H1 (cell line): Measurements from ENCODE around the gene RWDD4. TPM values are rescaled to one million over a fixed set of nuclear protein-coding genes. Genes with fewer than 3 reads are reported as not detected.

Source experiments
- CTCF ChIA-PET: fragments of 300-600 bp; sonication (Branson Sonifier 250); formaldehyde crosslinking; loops from one replicate; lab custom pipeline; 2021; ENCODE audit not compliant: partially characterized antibody; lab: Charles Lee
- POLR2A ChIA-PET: fragments of 300-600 bp; sonication (Branson Sonifier 250); formaldehyde crosslinking; loops from one replicate; lab custom pipeline; 2021; ENCODE audit warnings: inconsistent platforms; ENCODE audit not compliant: partially characterized antibody; lab: Charles Lee
- DNase-seq, 2 experiments: peaks; one replicate each; pipeline versions ENCODE4 v3.0.0 to v3.0.0-alpha.2; 2010 to 2022; ENCODE audit warnings: low spot score in 2 of 2, low read depth in 1 of 2, mixed read lengths in 1 of 2
- FAIRE-seq: peaks from 2 replicates; lab custom pipeline; 2011; peaks lifted over from hg19 to GRCh38; lab: Jason Lieb, UNC
- H2AFZ ChIP-seq: 2 replicates; pipeline ENCODE4 v1.8.1; 2012; ENCODE audit warnings: low read length, inconsistent platforms
- H2AK5ac ChIP-seq: 2 replicates; pipeline ENCODE4 v1.6.1; 2013; ENCODE audit warnings: low read depth, low read length
- H2BK120ac ChIP-seq: replicated peaks from 2 replicates; pipeline ENCODE3; 2013; ENCODE audit warnings: low read depth, low read length, inconsistent platforms
- H2BK12ac ChIP-seq: 2 replicates; pipeline ENCODE4 v1.6.1; 2013; ENCODE audit warnings: low read depth, low read length
- H2BK15ac ChIP-seq: 2 replicates; pipeline ENCODE4 v1.6.1; 2013; ENCODE audit warnings: low read length
- H2BK20ac ChIP-seq: 2 replicates; pipeline ENCODE4 v1.6.1; 2013; ENCODE audit warnings: low read length
- H2BK5ac ChIP-seq: 2 replicates; pipeline ENCODE4 v1.6.1; 2013; ENCODE audit warnings: low read depth, low read length
- H3K14ac ChIP-seq: 2 replicates; pipeline ENCODE4 v1.6.1; 2013; ENCODE audit warnings: inconsistent platforms; ENCODE audit not compliant: insufficient read length
- H3K18ac ChIP-seq: 2 replicates; pipeline ENCODE4 v1.6.1; 2013; ENCODE audit warnings: low read length; ENCODE audit errors: extremely low read depth
- H3K23ac ChIP-seq: 2 replicates; pipeline ENCODE4 v1.6.1; 2013; ENCODE audit warnings: inconsistent platforms; ENCODE audit not compliant: insufficient read length
- H3K23me2 ChIP-seq: 2 replicates; pipeline ENCODE4 v1.6.1; 2013; ENCODE audit warnings: low read depth, low read length
- H3K27ac ChIP-seq: 2 replicates; pipeline ENCODE4 v1.6.1; 2011; ENCODE audit warnings: low read depth, low read length, inconsistent platforms
- H3K27me3 ChIP-seq, 4 experiments: replicated peaks in 1 of 4; 1 replicate in 1 of 4; 2 replicates in 3 of 4; pipeline versions ENCODE4 v1.6.1 to v1.8.1; 2011 to 2013; ENCODE audit warnings: low read length in 3 of 4, mild to moderate bottlenecking in 3 of 4, inconsistent platforms in 2 of 4, mixed read lengths in 2 of 4, moderate library complexity in 1 of 4; ENCODE audit not compliant: control insufficient read depth in 3 of 4, insufficient read depth in 3 of 4; ENCODE audit errors: extremely low read depth in 1 of 4
- H3K36me3 ChIP-seq, 4 experiments: 2 replicates each; pipeline versions ENCODE4 v1.6.1 to v1.8.1; 2011 to 2013; ENCODE audit warnings: mild to moderate bottlenecking in 4 of 4, low read length in 3 of 4, moderate library complexity in 2 of 4, control low read depth in 1 of 4, inconsistent platforms in 1 of 4; ENCODE audit not compliant: insufficient read depth in 4 of 4, control insufficient read depth in 2 of 4
- H3K4ac ChIP-seq: replicated peaks from 2 replicates; pipeline ENCODE3; 2013; ENCODE audit warnings: low read length, low read depth, mixed read lengths, inconsistent platforms; ENCODE audit not compliant: insufficient read length
- H3K4me1 ChIP-seq, 4 experiments: replicated peaks in 1 of 4; 1 replicate in 1 of 4; 2 replicates in 3 of 4; pipeline versions ENCODE4 v1.6.1 to v1.8.1; 2011 to 2013; ENCODE audit warnings: low read length in 3 of 4, inconsistent platforms in 2 of 4, mixed read lengths in 1 of 4; ENCODE audit not compliant: insufficient read depth in 4 of 4, control insufficient read depth in 3 of 4
- H3K4me2 ChIP-seq, 2 experiments: 2 replicates each; pipeline versions ENCODE4 v1.6.1 to v1.8.1; 2011 to 2013; ENCODE audit warnings: low read depth in 2 of 2, low read length in 2 of 2, control low read depth in 1 of 2, inconsistent platforms in 1 of 2, mild to moderate bottlenecking in 1 of 2; ENCODE audit not compliant: insufficient read depth in 1 of 2
- H3K4me3 ChIP-seq, 4 experiments: fragments of 200-600, 300-600 bp in 1 of 4; sonication (generic), shearing (Covaris generic), sonication (Bioruptor Twin) in 1 of 4; 2 replicates each; pipeline versions ENCODE4 v1.5.1 to v1.8.1; 2011 to 2016; ENCODE audit warnings: low read length in 4 of 4, low read depth in 3 of 4, control low read depth in 2 of 4, inconsistent platforms in 2 of 4, mild to moderate bottlenecking in 2 of 4, mixed read lengths in 1 of 4, moderate library complexity in 1 of 4; ENCODE audit not compliant: insufficient read depth in 2 of 4; ENCODE audit errors: extremely low read depth in 1 of 4
- H3K56ac ChIP-seq: replicated peaks from 2 replicates; pipeline ENCODE3; 2013; ENCODE audit warnings: low read depth, mild to moderate bottlenecking, mixed read lengths, low read length, inconsistent platforms; ENCODE audit not compliant: insufficient read length
- H3K79me1 ChIP-seq: 2 replicates; pipeline ENCODE4 v1.6.1; 2013; ENCODE audit warnings: low read depth, low read length, control low read depth
- H3K79me2 ChIP-seq, 2 experiments: 2 replicates each; pipeline versions ENCODE4 v1.6.1 to v1.8.1; 2012 to 2013; ENCODE audit warnings: low read length in 2 of 2, mild to moderate bottlenecking in 2 of 2, inconsistent platforms in 1 of 2; ENCODE audit not compliant: insufficient read depth in 2 of 2, control insufficient read depth in 1 of 2
- H3K9ac ChIP-seq, 4 experiments: replicated peaks in 1 of 4; 1 replicate in 1 of 4; 2 replicates in 3 of 4; pipeline versions ENCODE4 v1.6.1 to v1.8.1; 2011 to 2013; ENCODE audit warnings: low read depth in 3 of 4, low read length in 3 of 4, control low read depth in 2 of 4, mild to moderate bottlenecking in 2 of 4, moderate library complexity in 2 of 4, inconsistent platforms in 1 of 4; ENCODE audit errors: extremely low read depth in 1 of 4
- H3K9me3 ChIP-seq, 2 experiments: 2 replicates each; pipeline versions ENCODE4 v1.6.1 to v1.8.1; 2012 to 2013; ENCODE audit warnings: mild to moderate bottlenecking in 2 of 2, moderate library complexity in 2 of 2, control low read depth in 1 of 2, inconsistent platforms in 1 of 2, low read depth in 1 of 2, low read length in 1 of 2, mixed read lengths in 1 of 2; ENCODE audit not compliant: insufficient read depth in 2 of 2
- H4K20me1 ChIP-seq, 2 experiments: replicated peaks in 1 of 2; 2 replicates each; pipeline versions ENCODE3 to v1.8.1; 2011 to 2013; ENCODE audit warnings: inconsistent platforms in 2 of 2, low read length in 2 of 2, mild to moderate bottlenecking in 1 of 2; ENCODE audit not compliant: insufficient read depth in 2 of 2, control insufficient read depth in 1 of 2
- H4K5ac ChIP-seq: 2 replicates; pipeline ENCODE4 v1.6.1; 2013; ENCODE audit warnings: low read length, low read depth, mixed read lengths, inconsistent platforms; ENCODE audit not compliant: insufficient read length
- H4K8ac ChIP-seq: 2 replicates; pipeline ENCODE4 v1.8.0; 2013; ENCODE audit warnings: mild to moderate bottlenecking, moderate library complexity, low read length, inconsistent platforms; ENCODE audit not compliant: insufficient read depth; ENCODE audit errors: extremely low read depth
- H4K91ac ChIP-seq: replicated peaks from 2 replicates; pipeline ENCODE3; 2013; ENCODE audit warnings: low read length, mixed read lengths, inconsistent platforms; ENCODE audit not compliant: insufficient read length
- NANOG ChIP-seq: IDR thresholded peaks from 2 replicates; pipeline ENCODE4 v1.6.1; 2011; ENCODE audit warnings: low read length, low read depth, mild to moderate bottlenecking, inconsistent platforms; ENCODE audit not compliant: insufficient read depth, poor library complexity, severe bottlenecking
- POLR2A ChIP-seq, 2 experiments: IDR thresholded peaks; 1 replicate in 1 of 2; 2 replicates in 1 of 2; pipeline ENCODE4 v1.6.1; 2011; ENCODE audit warnings: low read depth in 2 of 2, low read length in 2 of 2, mild to moderate bottlenecking in 2 of 2; ENCODE audit errors: control extremely low read depth in 1 of 2
- SP1 ChIP-seq: IDR thresholded peaks from 2 replicates; pipeline ENCODE4 v1.6.1; 2011; ENCODE audit warnings: low read depth, low read length
- WGBS, 2 experiments: shearing (Covaris generic) in 1 of 2; methylation state at CpG; one replicate each; pipeline versions ENCODE4 v1.1.6 to v1.1.7; 2013 to 2015; ENCODE audit warnings: low lambda C conversion rate in 2 of 2, mixed read lengths in 2 of 2, inconsistent platforms in 1 of 2, low coverage in 1 of 2, missing lambda C conversion rate in 1 of 2; ENCODE audit not compliant: insufficient replicate concordance in 2 of 2, insufficient coverage in 1 of 2, insufficient read length in 1 of 2; ENCODE audit errors: extremely low coverage in 1 of 2, missing lambda C conversion rate in 1 of 2; 5-methylcytosine and 5-hydroxymethylcytosine counted together
- polyA plus RNA-seq, 7 experiments: library from polyadenylated mRNA; depleted of rRNA in 3 of 7; stranded (reverse) in 5 of 7; unstranded in 2 of 7; fragments of >200 nt in 5 of 7; fragments of 200-250 nt in 2 of 7; gene quantifications; 1 replicate in 5 of 7; 2 replicates in 1 of 7; 4 replicates in 1 of 7; pipeline versions ENCODE4 v1.2.1 to v1.2.3, GENCODE V29; 2011 to 2013; ENCODE audit warnings: missing spikeins in 2 of 7, mixed read lengths in 2 of 7
- total RNA-seq: library from RNA; stranded (reverse); fragmentation: NEBNext Ultra II Directional; extraction: Animal tissue kit (Norgen Biotek cat#: 25700); gene quantifications from 2 replicates; pipeline ENCODE4 v1.2.1, GENCODE V29; 2021

Gene RWDD4
- total and polyA plus RNA-seq, 2 of the 8 experiments (the other 6 are each of a cell fraction or from before 2014, with no cell fraction given): 5.4 to 18.9 TPM

DNA sequence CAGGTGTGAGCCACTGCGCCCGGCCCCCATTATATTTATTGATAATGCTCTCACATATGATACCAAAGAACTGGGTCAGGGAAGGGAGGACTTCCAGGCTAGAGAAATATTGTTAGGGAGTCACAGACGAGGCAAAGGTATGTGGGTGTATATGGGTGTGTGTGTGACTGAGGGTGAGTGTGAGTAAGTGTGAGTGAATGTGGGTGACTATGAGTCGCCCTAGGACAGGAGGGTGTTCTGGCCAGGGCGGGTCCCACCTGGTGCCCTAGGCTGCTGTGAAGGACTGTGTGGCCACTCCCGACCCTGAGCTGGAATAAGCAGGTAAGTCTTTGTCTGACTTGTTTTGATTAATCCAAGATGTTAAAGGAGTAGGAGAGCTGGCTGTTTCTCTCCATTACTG is 34.4 kb downstream of the RWDD4 start:
- Histone ChIP-seq H3K4me2 (no peak overlapping the region), H3K9me3 (no peaks in the 10 kb centered on the region), H3K56ac (no peak overlapping the region), H4K91ac (no peak overlapping the region), H2BK15ac (no peak overlapping the region), H3K79me2 (no peaks in the 10 kb centered on the region), H2BK5ac (no peak overlapping the region), H2BK12ac (no peak overlapping the region), H3K23ac (no peak overlapping the region), H3K23me2 (no peaks in the 10 kb centered on the region), H2AFZ (no peak overlapping the region), H3K18ac (no peak overlapping the region), H2AK5ac (no peak overlapping the region), H3K27me3 (no peaks in the 10 kb centered on the region), H3K4me1 (no peaks in the 10 kb centered on the region), H2BK120ac (no peak overlapping the region), H3K4ac (no peak overlapping the region), H4K8ac (no peak overlapping the region), H3K9ac (no peak overlapping the region), H3K27ac (no peak overlapping the region), H4K5ac (no peak overlapping the region), H3K79me1 (no peaks in the 10 kb centered on the region), H3K36me3 (no peaks in the 10 kb centered on the region), H2BK20ac (no peak overlapping the region), H4K20me1 (no peaks in the 10 kb centered on the region), H3K14ac (no peak overlapping the region), H3K4me3 (no peak overlapping the region)
- ChIA-PET POLR2A (no interaction called here), CTCF (no interaction called here)
- 85% methylated on average over 6 of the region's 6 CpGs; no CpG with 5 or more reads in 1 of the 2 experiments for WGBS, 2 experiments
- FAIRE-seq (no peak), DNase-seq (no peak)
- no peak for TF ChIP-seq POLR2A (IDR thresholded peaks at IDR 0.05; ENCODE audit: control extremely low read depth in 1 of 2, low read depth in 2 of 2, low read length in 2 of 2)
- no peak for TF ChIP-seq SP1
- TF ChIP-seq NANOG: no peak
